RWPE2 (cell line): ENCODE data around the gene SCAND1.

Experiments
- ATAC-seq: fragments of 200-7000 bp; cut with Tn5 transposase; 3 replicates; pipeline ENCODE4 v1.9.1; 2021; ENCODE audit warnings: low read depth
- DNase-seq: peaks from one replicate; pipeline ENCODE4 v3.0.0-alpha.2; 2020; ENCODE audit warnings: low spot score
- H3K27ac ChIP-seq: fragments of 450-650 bp; 2 replicates; pipeline ENCODE4 v1.5.1; 2017; ENCODE audit warnings: mild to moderate bottlenecking; ENCODE audit not compliant: poor library complexity, severe bottlenecking
- H3K27me3 ChIP-seq: fragments of 250-450 bp; sonication (Bioruptor Pico); 2 replicates; pipeline ENCODE4 v1.5.1; 2021; ENCODE audit warnings: mild to moderate bottlenecking, moderate library complexity; ENCODE audit not compliant: insufficient read depth, poor library complexity, severe bottlenecking
- H3K36me3 ChIP-seq: fragments of 250-450 bp; sonication (Bioruptor Pico); 2 replicates; pipeline ENCODE4 v1.5.1; 2020; ENCODE audit warnings: low read depth, mild to moderate bottlenecking, moderate library complexity
- H3K4me1 ChIP-seq: fragments of 250-450 bp; sonication (Bioruptor Pico); 2 replicates; pipeline ENCODE4 v1.5.1; 2021; ENCODE audit warnings: mild to moderate bottlenecking, moderate library complexity; ENCODE audit not compliant: insufficient read depth, poor library complexity, severe bottlenecking
- H3K4me3 ChIP-seq: fragments of 250-450 bp; sonication (Bioruptor Pico); 2 replicates; pipeline ENCODE4 v1.5.1; 2021; ENCODE audit warnings: mild to moderate bottlenecking, moderate library complexity; ENCODE audit not compliant: severe bottlenecking
- H3K9me3 ChIP-seq: fragments of 250-450 bp; sonication (Bioruptor Pico); 2 replicates; pipeline ENCODE4 v1.5.1; 2021; ENCODE audit warnings: mild to moderate bottlenecking, moderate library complexity; ENCODE audit not compliant: severe bottlenecking
- CTCF ChIP-seq: fragments of 450-650 bp; IDR thresholded peaks from one replicate; pipeline ENCODE4 v1.5.1; 2017; ENCODE audit warnings: mild to moderate bottlenecking, moderate library complexity; ENCODE audit not compliant: poor library complexity, severe bottlenecking

SCAND1 gene

GRCh38 chr20:35950093-35950492, 4.2 kb downstream of the SCAND1 start:
- ATAC-seq (no peak), DNase-seq (no peak)
- Histone ChIP-seq H3K27me3 (no peaks in the 10 kb centered on the region), H3K36me3 (peaks cover 36% of the 10 kb centered on the region), H3K27ac (no peak overlapping the region), H3K9me3 (no peaks in the 10 kb centered on the region), H3K4me3 (no peak overlapping the region), H3K4me1 (peaks cover 7% of the 10 kb centered on the region)
- TF ChIP-seq CTCF = no peak

GRCh38 chr20:35947907-35948306, 6.4 kb downstream of the SCAND1 start:
- H3K27ac ChIP-seq = no peak overlapping the region
- no peaks in the 10 kb centered on the region for H3K27me3 ChIP-seq
- H3K9me3 ChIP-seq = no peaks in the 10 kb centered on the region
- H3K4me3 ChIP-seq = no peak overlapping the region
- DNase-seq (no peak), ATAC-seq (no peak)
- H3K36me3 ChIP-seq = peaks cover 56% of the 10 kb centered on the region
- H3K4me1 ChIP-seq = peaks cover 6% of the 10 kb centered on the region
- TF ChIP-seq CTCF = no peak

GRCh38 chr20:35947489-35947888, 6.8 kb downstream of the SCAND1 start:
- Histone ChIP-seq H3K4me1 (peaks cover 3% of the 10 kb centered on the region), H3K36me3 (peaks cover 60% of the 10 kb centered on the region), H3K27ac (no peak overlapping the region), H3K27me3 (no peaks in the 10 kb centered on the region), H3K4me3 (no peak overlapping the region), H3K9me3 (no peaks in the 10 kb centered on the region)
- ATAC-seq (peak; percentile 44; the same call in 2 of the 3 replicates), DNase-seq (no peak)
- peak; percentile 84 for TF ChIP-seq CTCF

GRCh38 chr20:35942243-35942642, 12.1 kb downstream of the SCAND1 start:
- no peaks in the 10 kb centered on the region for H3K4me1 ChIP-seq
- no peak for TF ChIP-seq CTCF
- H3K27ac ChIP-seq = no peak overlapping the region
- peaks cover 92% of the 10 kb centered on the region for H3K36me3 ChIP-seq
- H3K9me3 ChIP-seq = no peaks in the 10 kb centered on the region
- H3K4me3 ChIP-seq = no peak overlapping the region
- H3K27me3 ChIP-seq = no peaks in the 10 kb centered on the region
- DNase-seq (no peak), ATAC-seq (no peak)

- no peaks in the 10 kb centered on the region for H3K27me3 ChIP-seq
- ATAC-seq = no peak
- H3K4me3 ChIP-seq = no peak overlapping the region
- H3K4me1 ChIP-seq = no peaks in the 10 kb centered on the region
- no peaks in the 10 kb centered on the region for H3K9me3 ChIP-seq
- peaks cover 89% of the 10 kb centered on the region for H3K36me3 ChIP-seq
- no peak for DNase-seq
- H3K27ac ChIP-seq = no peak overlapping the region
- TF ChIP-seq CTCF = no peak
Measured at GRCh38 chr20:35941620-35942019, 12.7 kb downstream of the SCAND1 start.
